ENCODE results near the gene ZNF521. TPM values are rescaled to one million over a fixed set of nuclear protein-coding genes. Genes with fewer than 3 reads are reported as not detected.

ZNF521 gene
- total RNA-seq, 4 donors from 2014 or later: 28.2 to 67.3 (median 53.1) TPM

GRCh38 chr18:25099895-25100294, 252.1 kb downstream of the ZNF521 start:
- H3K4me1 ChIP-seq: no peaks in the 10 kb centered on the region
- no peak overlapping the region for H3K27ac ChIP-seq
- no peaks in the 10 kb centered on the region for H3K9me3 ChIP-seq
- no peaks in the 10 kb centered on the region for H3K36me3 ChIP-seq
- H3K4me3 ChIP-seq (replicated peaks in 1 of 3): no peak overlapping the region
- TF ChIP-seq CTCF (IDR thresholded peaks at IDR 0.05) (no peak), POLR2A (IDR thresholded peaks at IDR 0.05) (no peak)
- no peak for DNase-seq
- intact Hi-C loops (cut with DNase I): no loop called here
- no peaks in the 10 kb centered on the region for H3K27me3 ChIP-seq
- 55 to 63% methylated on average over 3 of the region's 3 CpGs for WGBS, 2 donors

GRCh38 chr18:25097569-25098056, 254.4 kb downstream of the ZNF521 start:
- H3K36me3 ChIP-seq: no peaks in the 10 kb centered on the region
- H3K9me3 ChIP-seq: no peaks in the 10 kb centered on the region
- intact Hi-C loops (cut with DNase I): no loop called here
- H3K4me1 ChIP-seq: no peaks in the 10 kb centered on the region
- 71 to 87% methylated on average over 3 of the region's 3 CpGs for WGBS, 2 donors
- no peak overlapping the region for H3K4me3 ChIP-seq (replicated peaks in 1 of 3)
- no peak for TF ChIP-seq CTCF (IDR thresholded peaks at IDR 0.05)
- TF ChIP-seq POLR2A (IDR thresholded peaks at IDR 0.05): no peak
- no peaks in the 10 kb centered on the region for H3K27me3 ChIP-seq
- H3K27ac ChIP-seq: no peak overlapping the region
- DNase-seq: no peak

DNA sequence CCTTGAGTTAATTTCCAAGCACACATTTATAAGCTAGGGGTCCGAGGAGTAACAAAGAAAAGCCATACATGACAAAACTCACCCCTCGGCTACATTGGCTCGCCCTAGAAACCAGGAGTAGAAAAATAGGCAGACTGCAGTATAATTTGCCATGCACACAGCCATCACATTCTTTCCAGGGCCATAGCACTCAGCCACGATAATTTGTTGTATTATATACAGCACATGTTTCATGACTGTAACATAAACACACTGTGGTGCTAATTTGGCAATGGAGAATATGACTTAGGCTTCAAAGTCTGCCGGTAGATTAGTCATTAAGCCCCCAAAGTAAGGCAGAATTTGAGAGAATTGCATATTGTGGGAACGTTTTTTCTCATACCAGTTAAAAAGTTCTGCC, 254.9 kb downstream of the ZNF521 start:
- intact Hi-C loops (cut with DNase I): no loop called here
- no peak overlapping the region for H3K27ac ChIP-seq
- no peaks in the 10 kb centered on the region for H3K9me3 ChIP-seq
- no peaks in the 10 kb centered on the region for H3K4me1 ChIP-seq
- H3K36me3 ChIP-seq: no peaks in the 10 kb centered on the region
- DNase-seq: no peak
- H3K27me3 ChIP-seq: no peaks in the 10 kb centered on the region
- 86 to 87% methylated on average over 6 of the region's 6 CpGs for WGBS, 2 donors
- TF ChIP-seq CTCF (IDR thresholded peaks at IDR 0.05): no peak
- no peak for TF ChIP-seq POLR2A (IDR thresholded peaks at IDR 0.05)
- no peak overlapping the region for H3K4me3 ChIP-seq (replicated peaks in 1 of 3)

GRCh38 chr18:25093141-25093540, 258.8 kb downstream of the ZNF521 start:
- H3K27ac ChIP-seq: no peak overlapping the region
- no peak overlapping the region for H3K4me3 ChIP-seq (replicated peaks in 1 of 3)
- peaks cover 0 to 7% of the 10 kb centered on the region in 2 donors for H3K36me3 ChIP-seq
- no peaks in the 10 kb centered on the region for H3K9me3 ChIP-seq
- WGBS, 2 donors: 92 to 94% methylated on average over 3 of the region's 3 CpGs
- TF ChIP-seq CTCF (IDR thresholded peaks at IDR 0.05): no peak
- intact Hi-C loops (cut with DNase I): no loop called here
- no peaks in the 10 kb centered on the region for H3K27me3 ChIP-seq
- H3K4me1 ChIP-seq: no peaks in the 10 kb centered on the region
- DNase-seq: no peak

- H3K27me3 ChIP-seq: no peaks in the 10 kb centered on the region
- no peak for DNase-seq
- H3K27ac ChIP-seq: no peak overlapping the region
- TF ChIP-seq CTCF (IDR thresholded peaks at IDR 0.05) (no peak), POLR2A (IDR thresholded peaks at IDR 0.05) (no peak)
- WGBS, 2 donors: 96 to 97% methylated on average over 6 of the region's 6 CpGs
- H3K4me1 ChIP-seq: no peaks in the 10 kb centered on the region
- H3K9me3 ChIP-seq: no peaks in the 10 kb centered on the region
- H3K4me3 ChIP-seq (replicated peaks in 1 of 3): no peak overlapping the region
- intact Hi-C loops (cut with DNase I): no loop called here
- H3K36me3 ChIP-seq: peaks cover 0 to 7% of the 10 kb centered on the region in 2 donors
These were observed 262.5 kb downstream of the ZNF521 start for GRCh38 chr18:25089470-25089869.

All from thyroid gland (tissue), 4 donors.